GM18498 (cell line): ENCODE measurements around the gene S1PR4.
"Not testable (repeated sequence)": the region's sequence is repeated elsewhere in the genome, so short reads cannot be mapped to it uniquely, and the experiment has no call there.

Experiments used
- ATAC-seq: cut with Tn5 transposase; IDR thresholded peaks from one replicate; pipeline ENCODE4 v1.9.1; 2021; ENCODE audit warnings: mild to moderate bottlenecking, moderate library complexity; ENCODE audit not compliant: unreplicated experiment

The S1PR4 gene

DNA sequence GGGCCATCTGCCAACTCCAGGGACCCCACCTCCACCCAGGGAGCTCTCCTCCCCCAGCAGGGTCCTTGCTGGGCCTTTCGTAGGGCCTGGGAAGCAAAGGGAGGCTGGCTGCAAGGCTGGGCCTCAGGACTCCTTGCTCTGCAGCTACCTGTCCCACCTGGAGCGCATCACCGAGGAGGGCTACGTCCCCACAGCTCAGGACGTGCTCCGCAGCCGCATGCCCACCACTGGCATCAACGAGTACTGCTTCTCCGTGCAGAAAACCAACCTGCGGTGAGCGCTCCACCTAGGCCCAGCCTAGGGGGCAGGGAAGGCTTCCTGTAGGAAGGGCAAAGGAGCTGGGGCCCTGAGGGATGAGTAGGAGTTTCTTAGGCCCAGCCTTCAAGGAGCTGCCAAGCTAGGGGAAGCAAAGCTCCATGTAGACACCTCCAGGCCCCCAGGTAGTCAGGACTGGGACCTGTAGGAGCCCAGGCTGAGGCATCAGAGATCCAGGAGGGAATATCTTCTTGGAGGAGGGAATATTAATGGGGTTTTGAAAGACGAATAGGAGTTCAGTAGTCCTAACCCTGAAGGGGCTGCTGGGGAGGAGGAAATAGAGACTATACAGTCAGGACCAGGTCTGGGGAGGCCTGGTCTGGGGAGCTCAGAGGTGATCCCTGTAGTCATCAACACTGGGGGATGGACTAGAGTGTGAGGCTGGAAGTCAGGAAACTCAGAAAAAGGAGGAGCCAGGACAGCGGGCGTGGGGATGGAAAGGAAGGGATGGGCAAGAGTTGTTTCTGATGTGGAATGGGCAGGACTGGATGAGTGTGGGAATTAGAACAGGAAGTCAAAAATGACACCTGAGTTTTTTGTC is 26.8 kb upstream of the S1PR4 start:
- no peak for ATAC-seq

DNA sequence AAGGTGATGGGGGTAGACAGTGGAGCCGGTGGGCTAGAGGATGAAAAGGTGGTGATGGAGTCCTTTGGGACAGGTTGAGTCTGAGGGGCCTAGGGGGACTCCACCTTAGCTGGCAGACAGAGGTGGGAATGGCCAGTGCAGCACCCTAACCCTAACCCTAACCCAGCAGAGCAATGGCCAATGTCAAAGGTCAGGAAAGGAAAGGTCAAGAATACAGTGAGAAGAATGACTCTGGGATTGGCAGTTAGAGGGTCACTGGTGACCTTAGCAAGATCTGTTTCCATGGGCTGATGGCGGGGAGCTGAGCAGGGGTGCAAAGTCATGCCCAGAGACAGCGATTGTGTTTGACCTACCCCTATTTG is 26.2 kb upstream of the S1PR4 start:
- no peak for ATAC-seq

DNA sequence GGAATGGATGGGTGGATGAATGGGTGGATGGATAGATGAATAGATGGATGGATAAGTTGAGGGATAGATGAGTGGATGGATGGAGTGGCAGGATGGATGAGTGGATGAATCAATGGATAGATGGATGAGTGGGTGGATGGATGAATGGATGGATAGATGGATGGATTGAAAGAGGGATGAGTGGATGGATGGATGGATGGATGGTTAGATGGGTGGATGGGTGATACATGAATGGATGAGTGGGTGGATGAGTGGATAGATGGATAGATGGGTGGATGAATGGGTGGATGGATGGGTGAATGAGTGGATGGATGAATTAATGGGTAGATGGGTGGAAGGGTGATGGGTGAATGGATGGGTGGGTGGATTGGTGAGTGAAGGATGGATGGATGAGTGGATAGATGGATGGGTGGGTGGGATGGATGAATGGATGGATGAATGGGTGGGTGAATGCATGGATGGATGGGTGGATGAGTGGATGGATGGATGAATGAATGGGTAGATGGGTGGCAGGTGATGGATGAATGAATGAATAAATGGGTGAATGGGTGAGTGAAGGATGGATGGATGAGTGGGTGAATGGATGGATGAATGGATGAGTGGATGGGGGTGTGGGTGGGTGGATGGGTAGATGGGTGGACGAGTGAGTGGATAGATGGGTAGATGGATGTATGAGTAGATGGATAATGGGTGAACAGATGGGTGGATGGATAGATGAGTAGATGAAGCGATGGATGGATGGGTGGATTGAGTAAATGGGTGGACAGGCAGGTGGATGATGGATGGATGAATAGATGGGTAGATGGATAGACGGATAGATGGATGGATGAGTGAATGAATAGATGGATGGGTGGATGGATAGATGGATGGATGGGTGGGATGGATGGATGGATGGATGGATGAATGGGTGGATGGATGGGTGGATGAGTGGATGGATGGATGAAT is 25.0 kb upstream of the S1PR4 start:
- no peak for ATAC-seq

DNA sequence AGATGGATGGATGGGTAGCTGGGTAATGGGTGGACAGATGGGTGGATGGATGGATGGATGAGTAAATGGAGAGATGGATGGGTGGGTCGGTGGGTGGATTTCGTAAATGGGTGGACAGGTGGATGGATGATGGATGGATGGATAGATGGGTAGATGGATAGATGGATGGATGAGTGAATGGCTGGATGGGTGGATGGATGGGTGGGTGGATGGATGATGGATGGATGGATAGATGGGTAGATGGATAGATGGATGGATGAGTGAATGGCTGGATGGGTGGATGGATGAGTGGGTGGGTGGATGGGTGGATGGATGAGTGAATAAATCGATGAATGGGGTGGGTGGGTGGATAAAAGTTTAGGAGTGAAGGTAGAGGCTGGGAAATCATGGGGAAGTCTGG is 24.1 kb upstream of the S1PR4 start:
- not testable (repeated sequence) for ATAC-seq

DNA sequence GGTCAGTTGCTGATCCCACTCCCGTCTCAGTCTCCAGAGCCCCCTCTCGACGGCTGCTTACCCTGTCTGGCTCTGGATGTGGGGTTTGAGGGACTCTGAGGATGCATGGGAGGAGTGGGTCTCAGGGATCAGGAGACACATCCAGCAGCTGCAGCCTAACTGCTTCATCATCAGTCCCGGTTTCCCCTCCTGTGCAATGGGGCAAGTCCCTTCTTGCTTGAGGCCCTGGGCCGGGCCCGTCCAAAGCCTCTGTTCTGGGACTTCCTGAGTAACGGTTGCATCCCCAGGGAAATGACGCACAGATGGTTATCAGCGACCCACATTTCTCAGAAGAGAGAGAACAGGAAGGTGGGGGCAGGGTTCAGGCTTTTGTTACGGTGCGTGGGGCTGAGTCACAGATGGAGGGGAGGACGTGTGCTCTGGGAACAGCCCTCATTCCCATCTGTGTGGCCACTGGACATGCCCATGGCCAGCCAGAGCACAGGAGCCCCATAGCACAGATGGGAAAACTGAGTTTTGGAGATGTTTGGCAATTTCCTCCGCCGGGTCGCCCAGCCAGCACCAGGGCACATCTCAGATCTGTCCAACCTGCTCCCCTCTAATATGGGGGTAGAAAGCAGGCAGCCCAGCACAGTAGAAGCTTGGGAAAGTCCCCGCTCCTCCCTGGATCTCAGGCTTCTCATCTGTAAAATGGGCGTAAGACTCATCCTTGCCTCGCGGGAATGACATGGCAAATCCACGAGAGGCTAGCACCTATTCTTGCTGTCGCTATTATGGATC is 23.4 kb upstream of the S1PR4 start:
- peak; percentile 79 for ATAC-seq

DNA sequence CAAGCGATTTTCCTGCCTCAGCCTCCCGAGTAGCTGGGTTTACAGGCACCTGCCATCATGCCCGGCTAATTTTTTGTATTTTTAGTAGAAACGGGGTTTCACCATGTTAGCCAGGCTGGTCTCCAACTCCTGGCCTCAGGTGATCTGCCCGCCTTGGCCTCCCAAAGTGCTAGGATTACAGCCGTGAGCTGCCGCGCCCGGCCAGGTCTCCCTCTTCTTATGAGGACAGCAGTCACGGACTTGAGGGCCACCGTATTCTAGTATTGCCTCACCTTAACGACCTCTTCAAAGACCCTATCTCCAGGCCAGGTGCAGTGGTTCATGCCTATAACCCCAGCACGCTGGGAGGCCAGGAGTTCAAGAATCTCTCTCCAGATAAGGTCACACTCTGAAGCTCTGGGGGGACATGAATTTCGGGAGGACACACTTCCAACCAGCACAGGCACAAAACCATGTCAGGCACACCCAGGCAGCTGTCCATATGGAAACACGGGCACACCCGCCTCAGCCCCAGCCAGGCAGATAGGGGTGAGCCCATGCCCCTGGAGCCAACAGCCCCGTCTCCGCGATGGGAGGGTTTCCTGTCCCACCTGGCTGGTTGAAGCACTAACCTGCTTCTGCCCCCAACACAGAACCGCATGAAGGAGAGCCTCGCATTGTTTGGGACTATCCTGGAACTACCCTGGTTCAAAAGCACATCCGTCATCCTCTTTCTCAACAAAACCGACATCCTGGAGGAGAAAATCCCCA is 21.3 kb upstream of the S1PR4 start:
- no peak for ATAC-seq

DNA sequence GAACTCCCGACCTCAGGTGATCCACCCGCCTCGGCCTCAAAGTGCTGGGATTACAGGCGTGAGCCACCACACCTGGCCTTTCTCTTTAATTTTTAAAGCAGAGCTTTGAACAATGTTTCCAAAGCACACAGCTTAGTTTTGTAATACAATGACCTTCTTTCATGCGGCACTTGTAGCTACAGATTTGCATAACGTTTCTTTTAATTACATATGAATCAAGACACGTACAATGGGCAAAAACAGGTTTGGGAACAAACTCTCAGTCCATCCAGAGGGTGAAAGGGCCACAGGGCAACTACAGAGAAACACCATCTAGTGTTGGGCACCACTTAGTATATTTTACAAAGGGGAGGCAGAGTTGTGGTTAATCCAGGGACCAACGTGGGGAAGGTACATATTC is 19.0 kb upstream of the S1PR4 start:
- ATAC-seq = no peak

DNA sequence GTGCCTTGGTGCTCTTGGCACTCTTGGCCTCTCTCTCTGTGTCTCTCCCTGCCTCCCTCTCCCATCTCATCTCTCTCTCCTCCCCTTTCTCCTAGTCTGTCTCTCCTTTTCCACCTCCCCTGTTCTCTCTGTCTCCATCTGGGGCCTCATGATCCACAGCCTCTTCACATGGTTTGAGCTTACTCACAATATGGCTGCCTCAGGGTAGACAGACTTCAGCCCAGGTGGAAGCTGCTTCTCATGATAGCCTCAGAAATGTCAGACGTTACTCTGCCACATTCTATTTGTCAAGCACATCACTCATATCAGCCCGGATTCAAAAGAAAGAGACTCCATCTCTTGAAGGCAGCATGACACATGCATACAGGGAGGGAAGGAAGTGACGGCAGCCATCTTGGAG is 18.4 kb upstream of the S1PR4 start:
- ATAC-seq = no peak

DNA sequence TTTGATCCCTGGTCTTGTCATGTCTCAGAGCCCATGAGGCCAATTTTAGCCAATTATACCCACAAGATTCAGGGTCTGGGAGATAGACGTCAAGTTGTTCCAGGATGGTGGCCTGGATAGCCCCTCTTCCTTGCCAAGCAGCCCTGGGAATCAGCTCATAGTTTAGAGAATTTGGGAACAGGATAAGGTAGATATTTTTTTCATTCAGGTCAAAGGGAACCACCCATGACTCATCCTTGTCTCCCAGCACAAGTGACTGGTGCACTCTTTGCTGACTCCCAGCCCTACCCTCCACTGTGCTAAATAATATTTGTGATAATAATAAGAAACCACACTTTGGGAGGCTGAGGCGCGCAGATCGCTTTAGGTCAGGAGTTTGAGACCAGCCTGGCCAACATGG is 17.1 kb upstream of the S1PR4 start:
- ATAC-seq = no peak

DNA sequence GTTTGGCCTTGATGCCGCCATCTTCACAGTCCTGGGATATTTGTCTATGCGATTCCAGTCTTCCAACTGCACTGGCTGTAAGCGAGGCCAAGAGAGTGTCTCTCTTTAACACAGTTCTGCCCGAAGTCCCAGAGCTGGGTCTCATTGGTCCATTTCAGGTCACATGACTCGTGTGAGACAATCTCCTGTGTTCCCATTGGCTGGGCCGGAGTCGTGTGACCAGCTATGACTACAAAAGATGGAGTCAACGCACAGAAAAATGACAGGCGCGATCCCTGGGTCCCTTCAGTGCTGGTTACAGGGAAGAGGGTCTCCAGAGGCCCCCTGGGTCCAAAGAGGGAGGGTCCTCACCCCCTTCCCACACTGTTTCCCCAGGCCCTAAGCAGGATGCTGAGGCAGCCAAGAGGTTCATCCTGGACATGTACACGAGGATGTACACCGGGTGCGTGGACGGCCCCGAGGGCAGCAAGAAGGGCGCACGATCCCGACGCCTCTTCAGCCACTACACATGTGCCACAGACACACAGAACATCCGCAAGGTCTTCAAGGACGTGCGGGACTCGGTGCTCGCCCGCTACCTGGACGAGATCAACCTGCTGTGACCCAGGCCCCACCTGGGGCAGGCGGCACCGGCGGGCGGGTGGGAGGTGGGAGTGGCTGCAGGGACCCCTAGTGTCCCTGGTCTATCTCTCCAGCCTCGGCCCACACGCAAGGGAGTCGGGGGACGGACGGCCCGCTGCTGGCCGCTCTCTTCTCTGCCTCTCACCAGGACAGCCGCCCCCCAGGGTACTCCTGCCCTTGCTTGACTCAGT is 15.9 kb upstream of the S1PR4 start:
- no peak for ATAC-seq

DNA sequence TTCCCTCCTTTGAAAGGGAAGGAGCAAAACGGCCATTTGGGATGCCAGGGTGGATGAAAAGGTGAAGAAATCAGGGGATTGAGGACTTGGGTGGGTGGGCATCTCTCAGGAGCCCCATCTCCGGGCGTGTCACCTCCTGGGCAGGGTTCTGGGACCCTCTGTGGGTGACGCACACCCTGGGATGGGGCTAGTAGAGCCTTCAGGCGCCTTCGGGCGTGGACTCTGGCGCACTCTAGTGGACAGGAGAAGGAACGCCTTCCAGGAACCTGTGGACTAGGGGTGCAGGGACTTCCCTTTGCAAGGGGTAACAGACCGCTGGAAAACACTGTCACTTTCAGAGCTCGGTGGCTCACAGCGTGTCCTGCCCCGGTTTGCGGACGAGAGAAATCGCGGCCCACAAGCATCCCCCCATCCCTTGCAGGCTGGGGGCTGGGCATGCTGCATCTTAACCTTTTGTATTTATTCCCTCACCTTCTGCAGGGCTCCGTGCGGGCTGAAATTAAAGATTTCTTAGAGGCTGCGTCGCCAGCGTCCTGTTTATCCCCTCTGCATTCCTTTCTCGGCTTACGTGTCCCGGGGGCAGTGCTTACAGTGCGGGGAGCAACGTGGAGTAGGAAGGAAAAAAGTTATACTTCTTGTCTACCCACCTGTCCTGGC is 15.2 kb upstream of the S1PR4 start:
- ATAC-seq = no peak

DNA sequence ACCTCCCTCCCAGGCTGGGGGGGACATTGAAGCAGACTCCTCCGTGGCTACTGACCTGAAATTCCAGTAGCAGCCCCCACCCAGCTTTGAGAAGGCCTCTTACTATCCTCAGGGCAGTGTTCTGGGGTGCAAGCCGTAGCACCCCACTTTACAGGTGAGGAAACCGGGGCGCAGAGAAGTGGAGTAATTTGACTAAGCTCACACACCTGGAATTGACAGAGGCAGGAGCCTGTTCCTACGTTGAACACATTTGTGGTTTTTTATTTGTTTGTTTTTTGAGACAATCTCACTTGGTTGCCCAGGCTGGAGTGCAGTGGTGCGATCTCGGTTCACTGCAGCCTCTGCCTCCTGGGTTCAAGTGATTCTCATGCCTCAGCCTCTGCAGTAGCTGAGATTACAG is 14.6 kb upstream of the S1PR4 start:
- no peak for ATAC-seq

DNA sequence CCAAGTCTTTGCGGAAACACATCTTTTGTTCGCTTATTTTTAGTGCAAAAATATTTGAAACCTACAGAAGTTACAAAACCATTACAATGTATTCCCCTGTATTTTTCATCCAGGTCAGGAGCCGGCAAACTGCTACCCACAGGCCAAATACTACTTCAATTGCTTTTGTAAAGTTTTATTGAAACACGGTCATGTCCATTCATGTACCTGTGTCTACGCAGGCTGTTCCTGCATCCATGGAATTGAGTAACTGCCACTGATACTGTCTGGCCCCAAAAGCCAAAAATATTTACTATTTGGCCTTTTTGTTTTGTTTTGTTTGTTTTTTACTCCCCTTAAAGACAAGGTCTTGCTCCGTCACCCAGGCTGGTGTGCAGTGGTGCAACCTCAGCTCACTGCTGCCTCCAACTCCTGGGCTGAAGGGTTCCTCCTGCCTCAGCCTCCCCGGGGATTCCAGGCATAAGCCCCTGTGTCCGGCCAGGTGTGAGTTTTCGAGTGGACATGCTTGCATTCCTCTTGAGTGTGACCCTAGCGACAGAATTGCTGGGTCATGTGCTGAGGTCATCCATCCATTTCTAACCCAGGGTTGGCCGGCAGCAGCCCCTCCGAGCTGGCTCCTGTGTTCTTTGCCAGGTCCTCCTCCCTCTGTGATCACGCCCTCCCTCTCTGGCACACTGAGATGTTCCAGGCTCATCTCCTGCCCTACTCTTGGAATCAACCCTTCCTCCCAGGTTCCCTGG is 10.9 kb upstream of the S1PR4 start:
- ATAC-seq = no peak

DNA sequence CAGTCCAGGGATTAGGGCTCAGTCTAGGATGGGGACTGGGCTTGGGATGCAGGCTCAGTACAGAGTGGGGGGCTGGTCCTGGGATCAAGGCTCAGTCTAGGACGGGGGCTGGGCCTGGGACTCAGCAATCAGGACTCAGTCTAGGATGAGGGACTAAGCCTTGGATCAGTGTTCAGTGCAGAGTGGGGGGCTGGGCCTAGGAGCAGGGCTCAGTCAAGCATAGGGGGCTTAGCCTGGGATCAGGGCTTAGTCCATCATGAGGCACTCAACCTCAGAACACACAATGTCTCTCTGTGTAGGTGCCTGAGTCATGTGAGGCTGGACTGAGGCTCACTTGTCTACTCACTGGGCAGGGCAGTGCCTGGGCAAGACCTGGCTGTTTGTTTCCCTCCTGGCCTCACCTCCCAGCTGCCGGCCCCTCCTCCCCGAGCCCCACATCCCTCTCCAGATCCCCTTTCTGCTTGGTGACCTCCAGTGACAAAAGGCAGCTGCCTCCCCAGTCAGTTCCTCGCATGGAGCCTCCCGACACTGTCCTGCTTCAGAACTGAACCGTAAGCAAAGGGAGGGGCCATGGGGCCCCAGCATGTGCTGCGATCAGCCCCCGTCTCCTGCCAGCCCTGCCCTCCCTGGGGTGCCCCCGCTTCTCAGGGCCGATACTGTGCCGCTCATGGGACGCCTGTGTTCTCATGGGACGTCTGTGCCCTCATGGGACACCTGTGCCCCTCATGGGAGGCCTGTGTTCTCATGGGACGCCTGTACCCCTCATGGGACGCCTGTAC is 6.5 kb upstream of the S1PR4 start:
- no peak for ATAC-seq

DNA sequence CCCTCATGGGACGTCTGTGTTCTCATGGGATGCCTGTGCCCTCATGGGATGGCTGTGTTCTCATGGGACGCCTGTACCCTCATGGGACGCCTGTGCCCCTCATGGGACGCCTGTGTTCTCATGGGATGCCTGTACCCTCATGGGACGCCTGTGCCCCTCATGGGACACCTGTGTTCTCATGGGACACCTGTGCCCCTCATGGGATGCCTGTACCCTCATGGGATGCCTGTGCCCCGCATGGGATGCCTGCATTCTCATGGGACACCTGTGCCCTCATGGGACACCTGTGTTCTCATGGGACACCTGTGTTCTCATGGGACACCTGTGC is 5.9 kb upstream of the S1PR4 start:
- ATAC-seq = not testable (repeated sequence)

DNA sequence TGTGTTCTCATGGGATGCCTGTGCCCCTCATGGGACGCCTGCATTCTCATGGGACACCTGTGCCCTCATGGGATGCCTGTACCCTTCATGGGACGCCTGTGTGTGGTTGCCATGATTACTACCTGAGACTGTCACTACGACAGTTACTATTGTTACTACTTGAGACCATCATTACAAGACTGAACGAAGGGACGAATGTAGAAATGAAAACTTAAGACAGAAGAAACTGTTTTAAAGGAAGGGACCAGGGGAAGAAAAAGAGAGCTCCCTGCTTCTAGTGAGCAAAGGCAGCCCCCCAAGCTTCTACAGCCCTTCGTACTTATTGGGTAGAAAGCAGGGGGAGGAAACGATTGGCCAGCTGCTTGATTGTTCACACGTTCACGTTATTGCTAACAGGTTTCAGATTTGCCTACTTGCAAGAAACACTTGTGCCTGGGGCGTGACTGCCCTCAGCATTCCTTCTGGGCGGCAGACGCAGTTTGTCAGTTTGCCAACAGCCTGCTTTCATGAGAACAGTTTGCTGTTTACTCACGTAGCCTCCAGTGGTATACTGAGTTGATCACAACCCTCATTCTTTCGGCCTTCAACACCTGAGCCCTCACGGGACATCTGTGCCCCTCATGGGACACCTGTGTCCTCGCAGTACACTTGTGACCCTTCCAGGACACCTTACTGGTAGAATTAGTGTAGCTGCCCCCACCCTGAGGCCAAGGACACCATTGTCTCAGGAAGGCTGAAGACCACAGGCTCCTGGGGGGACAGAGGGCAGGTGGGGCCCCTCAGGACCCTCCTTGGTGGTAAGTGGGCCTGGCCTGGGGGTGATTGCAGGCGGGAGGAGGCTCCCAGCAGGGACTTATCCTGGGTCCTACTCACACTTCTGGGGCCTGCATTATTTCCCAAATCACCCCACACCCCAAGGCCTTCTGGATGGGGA is 2.5 kb upstream of the S1PR4 start:
- ATAC-seq = no peak
